Measurements from ENCODE around the gene EXOC2. TPM values are rescaled to one million over a fixed set of nuclear protein-coding genes. Genes with fewer than 3 reads are reported as not detected.

EXOC2 gene
- total and polyA plus RNA-seq, 2 of the 13 experiments (the other 11 are each of a cell fraction or from before 2014, with no cell fraction given), result 12.6 to 22.9 TPM

GRCh38 chr6:692858-693722, at the start of gene EXOC2 (continued):
- peak; percentile 85 for TF ChIP-seq TAF1 (CRISPR knock-in tag; IDR thresholded peaks at IDR 0.05)
- no peak for TF ChIP-seq PLRG1 (conservative IDR thresholded peaks at IDR 0.05)
- peak; percentile 78 to 82 for TF ChIP-seq POLR2A (IDR thresholded peaks at IDR 0.05; ENCODE audit: insufficient read depth in 1 of 2, low read depth in 2 of 2, low read length in 2 of 2)
- TF ChIP-seq ELF4 (CRISPR knock-in tag; IDR thresholded peaks at IDR 0.05; ENCODE audit: borderline replicate concordance), result peak; percentile 76; the same call in 1 of the 2 replicates
- TF ChIP-seq ZNF225 (CRISPR knock-in tag; IDR thresholded peaks at IDR 0.05), result peak; percentile 70; the same call in 1 of the 2 replicates
- no peak for TF ChIP-seq ZNF282 (IDR thresholded peaks at IDR 0.05; ENCODE audit: partially characterized antibody)
- no peak for TF ChIP-seq ZNF337 (CRISPR knock-in tag; IDR thresholded peaks at IDR 0.05; ENCODE audit: borderline replicate concordance, low read depth)
- no peak for TF ChIP-seq ZMYM2 (CRISPR knock-in tag; IDR thresholded peaks at IDR 0.05)
- no peak for TF ChIP-seq ZSCAN30 (CRISPR knock-in tag; IDR thresholded peaks at IDR 0.05)
- peak; percentile 92 for TF ChIP-seq ZBTB20 (CRISPR knock-in tag; IDR thresholded peaks at IDR 0.05; ENCODE audit: borderline replicate concordance, low read depth)
- TF ChIP-seq NBN (conservative IDR thresholded peaks at IDR 0.05), result no peak
- TF ChIP-seq NRL (CRISPR knock-in tag; IDR thresholded peaks at IDR 0.05; ENCODE audit: borderline replicate concordance), result 0 out of 2 replicates have a peak, but pooled peaks have one; percentile 12
- peak; percentile 64; the same call in 1 of the 2 replicates for TF ChIP-seq ZNF281 (CRISPR knock-in tag; IDR thresholded peaks at IDR 0.05; ENCODE audit: borderline replicate concordance)
- TF ChIP-seq HMGXB3 (CRISPR knock-in tag; IDR thresholded peaks at IDR 0.05; ENCODE audit: borderline replicate concordance), result peak; percentile 90
- TF ChIP-seq THAP11 (CRISPR knock-in tag; IDR thresholded peaks at IDR 0.05), result peak; percentile 93
- peak; percentile 84 for TF ChIP-seq HNRNPLL (IDR thresholded peaks at IDR 0.05; ENCODE audit: low read depth, low read length, poor library complexity, severe bottlenecking)

All from HepG2 (cell line).